Mesendoderm (in vitro differentiated cells): ENCODE data around the gene FGR. TPM values are rescaled to one million over a fixed set of nuclear protein-coding genes. Genes with fewer than 3 reads are reported as not detected.

Experiments
- DNase-seq: peaks from one replicate; pipeline ENCODE4 v3.0.0; 2013
- H2AK5ac ChIP-seq: 2 replicates; pipeline ENCODE4 v1.6.1; 2013; ENCODE audit warnings: low read length, inconsistent platforms
- H2BK120ac ChIP-seq: 2 replicates; pipeline ENCODE4 v1.6.1; 2013; ENCODE audit warnings: low read depth, mild to moderate bottlenecking, low read length, moderate library complexity, mixed read lengths
- H2BK15ac ChIP-seq: replicated peaks from 2 replicates; pipeline ENCODE4 v1.6.1; 2013; ENCODE audit warnings: low read depth, mild to moderate bottlenecking, moderate library complexity
- H2BK5ac ChIP-seq: 2 replicates; pipeline ENCODE4 v1.6.1; 2013; ENCODE audit warnings: low read length, inconsistent platforms
- H3K18ac ChIP-seq: 2 replicates; pipeline ENCODE4 v1.6.1; 2013; ENCODE audit warnings: mild to moderate bottlenecking, low read length, mixed read lengths
- H3K23ac ChIP-seq: one replicate; pipeline ENCODE4 v1.6.1; 2013; ENCODE audit warnings: low read length
- H3K27ac ChIP-seq: 2 replicates; pipeline ENCODE4 v1.5.1; 2013; ENCODE audit warnings: low read depth, mild to moderate bottlenecking, inconsistent platforms, low read length, moderate library complexity
- H3K27me3 ChIP-seq: 2 replicates; pipeline ENCODE4 v1.6.1; 2013; ENCODE audit warnings: low read length, control low read depth, mild to moderate bottlenecking, inconsistent platforms; ENCODE audit not compliant: insufficient read depth, poor library complexity
- H3K36me3 ChIP-seq: 2 replicates; pipeline ENCODE4 v1.6.1; 2013; ENCODE audit warnings: low read length, inconsistent platforms; ENCODE audit not compliant: control insufficient read depth, insufficient read depth
- H3K4ac ChIP-seq: one replicate; pipeline ENCODE4 v1.6.1; 2013; ENCODE audit warnings: low read depth, mild to moderate bottlenecking, low read length, moderate library complexity
- H3K4me1 ChIP-seq: 2 replicates; pipeline ENCODE4 v1.6.1; 2013; ENCODE audit warnings: low read depth, low read length, inconsistent platforms; ENCODE audit not compliant: control insufficient read depth
- H3K4me2 ChIP-seq: 2 replicates; pipeline ENCODE4 v1.6.1; 2013; ENCODE audit warnings: low read length
- H3K4me3 ChIP-seq: 2 replicates; pipeline ENCODE4 v1.5.1; 2013; ENCODE audit warnings: mild to moderate bottlenecking, low read length
- H3K56ac ChIP-seq: one replicate; pipeline ENCODE4 v1.6.1; 2013; ENCODE audit warnings: low read length
- H3K79me1 ChIP-seq: 2 replicates; pipeline ENCODE4 v1.6.1; 2013; ENCODE audit warnings: low read length, inconsistent platforms
- H3K79me2 ChIP-seq: 2 replicates; pipeline ENCODE4 v1.6.1; 2013; ENCODE audit warnings: mild to moderate bottlenecking, low read length; ENCODE audit not compliant: control insufficient read depth, insufficient read depth
- H3K9ac ChIP-seq: 2 replicates; pipeline ENCODE4 v1.6.1; 2013; ENCODE audit warnings: low read length, inconsistent platforms
- H4K5ac ChIP-seq: one replicate; pipeline ENCODE4 v1.6.1; 2013; ENCODE audit warnings: low read length
- H4K8ac ChIP-seq: one replicate; pipeline ENCODE4 v1.6.1; 2013; ENCODE audit warnings: low read depth, mild to moderate bottlenecking, control low read depth, low read length, moderate library complexity
- WGBS: extraction: QIAGEN DNeasy Blood & Tissue Kit; methylation state at CpG from one replicate; pipeline ENCODE4 v1.1.7; 2013; ENCODE audit warnings: low lambda C conversion rate, missing lambda C conversion rate; ENCODE audit not compliant: insufficient coverage; ENCODE audit errors: extremely low coverage; 5-methylcytosine and 5-hydroxymethylcytosine counted together
- small RNA-seq: library from polyadenylated mRNA; stranded (forward); fragments of <200 nt; extraction: miRNeasy Mini kit (QIAGEN cat#:217004); gene quantifications from one replicate; pipeline ENCODE3, GENCODE V24; 2013; ENCODE audit not compliant: insufficient read depth

FGR gene

DNA sequence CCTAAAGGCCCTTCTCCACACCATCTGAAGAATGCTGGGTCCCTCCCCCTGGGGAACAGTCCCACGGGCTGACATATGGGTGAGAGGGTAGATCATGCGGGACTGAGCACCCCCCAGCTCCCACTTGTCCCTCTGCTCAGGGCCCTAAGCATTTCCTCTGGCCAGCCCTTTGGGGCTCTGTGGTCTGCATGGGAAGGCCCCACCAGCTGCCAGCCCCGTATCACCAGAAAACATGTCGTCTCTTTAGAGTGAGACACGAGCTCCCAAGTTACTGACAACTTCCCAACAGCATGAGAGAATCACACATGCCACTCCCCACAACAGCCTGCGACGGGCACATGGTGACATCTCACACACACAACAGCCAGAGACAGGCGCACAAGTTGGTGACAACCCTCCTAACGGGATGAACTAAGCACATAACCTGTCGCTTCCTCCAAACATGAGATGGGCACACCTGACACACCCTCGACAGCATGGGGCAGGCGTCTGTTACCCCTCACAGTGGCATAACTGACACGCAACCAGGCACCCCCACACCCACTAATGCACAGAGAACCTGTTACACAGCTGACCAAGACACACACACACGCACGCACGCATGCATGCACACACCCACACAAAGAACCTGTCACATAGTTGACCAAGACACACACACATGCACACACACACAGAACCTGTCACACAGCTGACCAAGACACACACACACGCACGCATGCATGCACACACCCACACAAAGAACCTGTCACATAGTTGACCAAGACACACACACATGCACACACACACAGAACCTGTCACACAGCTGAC, 72.2 kb downstream of the FGR start:
- Histone ChIP-seq H3K27ac (no peak overlapping the region), H3K79me2 (peaks cover 18% of the 10 kb centered on the region), H3K79me1 (peaks cover 21% of the 10 kb centered on the region), H4K8ac (no peak overlapping the region), H2BK120ac (no peak overlapping the region), H3K4ac (no peak overlapping the region), H3K9ac (no peak overlapping the region), H3K4me1 (peaks cover 27% of the 10 kb centered on the region), H3K27me3 (no peaks in the 10 kb centered on the region), H3K4me3 (no peak overlapping the region), H3K23ac (no peak overlapping the region), H3K36me3 (no peaks in the 10 kb centered on the region), H2BK5ac (no peak overlapping the region), H2BK15ac (no peak overlapping the region), H2AK5ac (no peak overlapping the region), H3K56ac (peak overlapping the region; percentile 28), H3K4me2 (no peak overlapping the region), H4K5ac (no peak overlapping the region), H3K18ac (no peak overlapping the region)
- no CpG with 5 or more reads among the region's 18 CpGs for WGBS
- DNase-seq = no peak

Small RNAs within 50 kb of the gene (small RNA-seq; reads per million reads assigned to genes)
- gene AL031729.1 (not detected), gene RNU6-949P (not detected)
